ENCODE results near the gene RFX2. TPM values are rescaled to one million over a fixed set of nuclear protein-coding genes. Genes with fewer than 3 reads are reported as not detected.
A peak's percentile ranks its signal among the peaks of the same experiment; 100 is the strongest.

RFX2 gene
- total RNA-seq, 1 donor from 2014 or later: 4.2 TPM

DNA sequence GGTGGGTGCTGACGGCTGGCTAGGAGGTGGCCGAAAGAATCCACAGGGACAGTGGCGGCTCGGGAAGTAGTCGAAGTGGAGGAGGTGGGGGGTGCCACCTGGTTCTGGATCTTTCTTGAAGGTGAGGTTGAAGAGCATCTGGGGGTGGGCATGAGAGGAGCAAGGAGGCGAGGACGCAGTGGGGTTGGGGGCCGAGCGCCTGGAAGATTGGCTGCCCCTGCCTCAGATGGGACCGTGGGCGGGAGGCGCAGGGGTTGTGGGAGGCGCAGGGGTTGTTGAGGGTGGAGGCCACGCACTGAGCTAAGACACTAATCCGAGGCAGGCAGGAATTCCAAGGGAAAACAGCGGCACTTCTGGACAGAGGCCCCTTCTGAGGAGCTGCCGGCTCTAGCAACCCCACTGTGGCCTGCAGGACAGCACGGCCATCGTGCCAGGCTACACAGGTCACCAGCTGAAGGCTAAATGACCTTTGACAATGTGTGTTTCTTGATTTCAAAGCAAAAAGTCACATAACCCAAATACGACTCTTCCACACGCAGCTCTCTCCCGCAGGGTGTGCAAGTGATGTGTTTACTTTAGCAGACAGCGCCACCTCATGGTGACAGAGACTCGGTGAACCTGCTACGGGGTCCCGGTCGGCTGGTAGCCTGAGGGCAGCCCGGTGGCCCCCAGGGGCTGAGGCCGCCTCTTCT is 88.3 kb downstream of the RFX2 start:
- peak; percentile 79 for TF ChIP-seq CTCF (conservative IDR thresholded peaks at IDR 0.05; ENCODE audit: low read depth, low read length)
- peak overlapping the region; percentile 23 for H3K4me3 ChIP-seq (ENCODE audit: low read depth, low read length)
- no peak for DNase-seq (ENCODE audit: low read depth)

DNA sequence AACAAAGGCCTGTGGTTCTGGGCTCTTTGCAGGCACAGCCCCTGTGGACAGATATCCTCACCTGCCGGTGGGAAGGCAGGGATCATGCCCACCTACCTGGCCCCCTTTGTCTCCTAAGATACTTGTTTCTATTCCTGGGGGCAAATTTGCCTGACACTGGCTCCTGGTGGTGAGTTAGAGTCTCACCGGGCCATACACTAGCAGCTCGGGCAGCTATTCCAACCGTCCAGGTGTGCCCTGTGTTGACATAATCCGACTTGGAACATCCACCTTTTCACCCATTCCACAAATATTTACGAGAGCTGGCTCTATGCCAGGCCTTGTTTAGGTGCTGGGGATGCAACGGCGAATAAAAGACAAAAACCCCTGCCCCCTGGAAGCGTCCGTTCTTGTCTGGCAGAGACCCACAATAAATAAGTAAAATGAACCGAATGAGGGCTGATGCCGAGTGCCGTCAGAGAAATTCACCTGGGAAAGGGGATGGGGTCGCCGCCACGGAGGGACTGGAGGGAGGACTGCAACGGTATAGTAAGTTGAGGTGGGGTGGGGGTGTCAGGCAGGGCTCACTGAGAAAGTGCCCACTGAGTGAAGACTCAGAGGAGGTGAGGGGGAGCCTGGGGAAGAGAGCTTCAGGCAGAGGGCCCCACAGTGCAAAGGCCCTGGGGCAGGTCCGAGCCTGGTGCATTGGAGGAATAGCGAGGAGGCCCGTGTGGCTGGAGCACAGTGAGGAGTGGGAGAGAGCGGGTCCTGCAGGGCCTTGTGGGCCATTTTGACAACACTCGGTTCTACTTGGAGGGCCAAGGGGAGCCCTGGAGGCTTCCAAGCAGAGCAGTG is 89.1 kb downstream of the RFX2 start:
- TF ChIP-seq CTCF (conservative IDR thresholded peaks at IDR 0.05; ENCODE audit: low read depth, low read length): peak; percentile 6
- DNase-seq (ENCODE audit: low read depth): no peak
- H3K4me3 ChIP-seq (ENCODE audit: low read depth, low read length): no peak overlapping the region

DNA sequence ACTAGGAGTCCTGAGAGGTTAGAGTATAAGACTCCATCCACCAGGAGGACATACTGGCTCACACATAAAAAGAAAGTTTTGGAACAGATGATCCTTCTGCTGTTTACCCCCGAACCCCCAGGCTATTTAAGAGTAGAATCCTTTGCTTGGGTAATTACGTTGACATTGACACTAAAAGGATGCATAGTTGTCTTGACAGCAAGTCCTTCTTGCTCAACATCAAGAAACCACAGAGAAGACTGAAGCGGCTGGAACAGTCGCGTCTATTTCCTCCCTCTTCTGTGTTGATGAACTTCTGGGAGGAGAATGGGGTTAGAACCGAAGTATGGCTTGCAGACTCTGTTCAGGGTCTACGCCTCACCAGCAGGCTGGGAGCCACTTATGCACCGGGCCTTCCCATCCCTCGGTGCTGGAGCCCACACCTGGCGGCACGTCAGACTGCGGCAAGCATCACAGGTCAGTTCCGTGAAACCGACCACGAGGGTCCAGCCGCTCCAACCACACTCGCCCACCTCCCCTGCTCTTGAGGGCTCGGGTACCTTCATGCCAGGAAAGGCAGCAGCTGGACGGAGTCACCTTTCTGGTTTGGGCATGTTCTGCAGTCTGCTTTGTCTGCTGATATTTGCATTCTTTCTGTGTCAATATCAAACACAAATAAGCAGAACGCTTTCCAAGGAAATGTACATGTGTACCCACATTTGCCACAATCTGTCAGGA is 90.0 kb downstream of the RFX2 start:
- no peak overlapping the region for H3K4me3 ChIP-seq (ENCODE audit: low read depth, low read length)
- TF ChIP-seq CTCF (conservative IDR thresholded peaks at IDR 0.05; ENCODE audit: low read depth, low read length): no peak
- DNase-seq (ENCODE audit: low read depth): no peak

- TF ChIP-seq CTCF (conservative IDR thresholded peaks at IDR 0.05; ENCODE audit: low read depth, low read length): peak; percentile 27
- DNase-seq (ENCODE audit: low read depth): no peak
- no peak overlapping the region for H3K4me3 ChIP-seq (ENCODE audit: low read depth, low read length)
Measured at GRCh38 chr19:6018786-6019185, 91.5 kb downstream of the RFX2 start.

GRCh38 chr19:6017576-6017975 is 92.7 kb downstream of the RFX2 start:
- no peak for DNase-seq (ENCODE audit: low read depth)
- TF ChIP-seq CTCF (conservative IDR thresholded peaks at IDR 0.05; ENCODE audit: low read depth, low read length): no peak
- H3K4me3 ChIP-seq (ENCODE audit: low read depth, low read length): no peak overlapping the region

- no peak for TF ChIP-seq CTCF (conservative IDR thresholded peaks at IDR 0.05; ENCODE audit: low read depth, low read length)
- DNase-seq (ENCODE audit: low read depth): no peak
- no peak overlapping the region for H3K4me3 ChIP-seq (ENCODE audit: low read depth, low read length)
Measured at GRCh38 chr19:6015841-6016545, 94.3 kb downstream of the RFX2 start.
